ENCODE results near the gene MAST2. TPM values are rescaled to one million over a fixed set of nuclear protein-coding genes. Genes with fewer than 3 reads are reported as not detected.

The MAST2 gene
- total RNA-seq, 2 donors from 2014 or later, result 44.5 to 52.1 TPM

- no peak for TF ChIP-seq CTCF (IDR thresholded peaks at IDR 0.05)
- Histone ChIP-seq H3K27me3 (no peaks in the 10 kb centered on the region), H3K4me1 (no peaks in the 10 kb centered on the region), H3K4me3 (no peak overlapping the region), H3K9me3 (no peaks in the 10 kb centered on the region), H3K27ac (no peak overlapping the region), H3K36me3 (no peaks in the 10 kb centered on the region)
- DNase-seq (ENCODE audit: low spot score), result no peak
Observed at GRCh38 chr1:45883658-45884057, 80.2 kb downstream of the MAST2 start.

- Histone ChIP-seq H3K4me3 (no peak overlapping the region), H3K27ac (no peak overlapping the region), H3K36me3 (no peaks in the 10 kb centered on the region), H3K9me3 (no peaks in the 10 kb centered on the region), H3K27me3 (no peaks in the 10 kb centered on the region), H3K4me1 (no peaks in the 10 kb centered on the region)
- no peak for DNase-seq (ENCODE audit: low spot score)
- TF ChIP-seq CTCF (IDR thresholded peaks at IDR 0.05), result no peak
Observed at GRCh38 chr1:45884700-45885099, 81.3 kb downstream of the MAST2 start.

GRCh38 chr1:45886229-45886628, 82.8 kb downstream of the MAST2 start:
- no peaks in the 10 kb centered on the region for H3K4me1 ChIP-seq
- no peaks in the 10 kb centered on the region for H3K36me3 ChIP-seq
- H3K27me3 ChIP-seq, result no peaks in the 10 kb centered on the region
- no peak overlapping the region for H3K27ac ChIP-seq
- TF ChIP-seq CTCF (IDR thresholded peaks at IDR 0.05), result no peak
- no peaks in the 10 kb centered on the region for H3K9me3 ChIP-seq
- no peak overlapping the region for H3K4me3 ChIP-seq
- DNase-seq (ENCODE audit: low spot score), result no peak

- H3K36me3 ChIP-seq, result no peaks in the 10 kb centered on the region
- no peak overlapping the region for H3K27ac ChIP-seq
- no peaks in the 10 kb centered on the region for H3K9me3 ChIP-seq
- peaks cover 0 to 4% of the 10 kb centered on the region in 2 donors for H3K4me1 ChIP-seq
- no peak for TF ChIP-seq CTCF (IDR thresholded peaks at IDR 0.05)
- H3K4me3 ChIP-seq, result no peak overlapping the region
- no peak for DNase-seq (ENCODE audit: low spot score)
- no peaks in the 10 kb centered on the region for H3K27me3 ChIP-seq
Observed at GRCh38 chr1:45887156-45887842, 83.9 kb downstream of the MAST2 start.

- Histone ChIP-seq H3K4me3 (no peak overlapping the region), H3K36me3 (no peaks in the 10 kb centered on the region), H3K4me1 (peaks cover 0 to 4% of the 10 kb centered on the region in 2 donors), H3K27me3 (no peaks in the 10 kb centered on the region), H3K9me3 (no peaks in the 10 kb centered on the region), H3K27ac (no peak overlapping the region)
- no peak for DNase-seq (ENCODE audit: low spot score)
- no peak for TF ChIP-seq CTCF (IDR thresholded peaks at IDR 0.05)
Observed at GRCh38 chr1:45890078-45890477, 86.7 kb downstream of the MAST2 start.

- H3K36me3 ChIP-seq, result no peaks in the 10 kb centered on the region
Observed at GRCh38 chr1:45891087-45891486, 87.7 kb downstream of the MAST2 start.

More at GRCh38 chr1:45891087-45891486, 87.7 kb downstream of the MAST2 start:
- peaks cover 0 to 4% of the 10 kb centered on the region in 2 donors for H3K4me1 ChIP-seq
- H3K27ac ChIP-seq, result no peak overlapping the region
- DNase-seq (ENCODE audit: low spot score), result no peak
- no peaks in the 10 kb centered on the region for H3K27me3 ChIP-seq
- H3K4me3 ChIP-seq, result no peak overlapping the region
- no peaks in the 10 kb centered on the region for H3K9me3 ChIP-seq
- no peak for TF ChIP-seq CTCF (IDR thresholded peaks at IDR 0.05)

All from right atrium auricular region (tissue), 2 donors.